Epidermal melanocyte (primary cell): ENCODE measurements around the gene NACA2.

ENCODE experiments used
- DNase-seq: peaks from one replicate; pipeline ENCODE4 v3.0.0; 2011; ENCODE audit warnings: low spot score; ENCODE audit not compliant: insufficient read length

Gene NACA2

GRCh38 chr17:61551255-61551742, 39.7 kb downstream of the NACA2 start:
- DNase-seq: peak; percentile 50

GRCh38 chr17:61547113-61547512, 43.9 kb downstream of the NACA2 start:
- no peak for DNase-seq

GRCh38 chr17:61545335-61545938, 45.6 kb downstream of the NACA2 start:
- no peak for DNase-seq

DNA sequence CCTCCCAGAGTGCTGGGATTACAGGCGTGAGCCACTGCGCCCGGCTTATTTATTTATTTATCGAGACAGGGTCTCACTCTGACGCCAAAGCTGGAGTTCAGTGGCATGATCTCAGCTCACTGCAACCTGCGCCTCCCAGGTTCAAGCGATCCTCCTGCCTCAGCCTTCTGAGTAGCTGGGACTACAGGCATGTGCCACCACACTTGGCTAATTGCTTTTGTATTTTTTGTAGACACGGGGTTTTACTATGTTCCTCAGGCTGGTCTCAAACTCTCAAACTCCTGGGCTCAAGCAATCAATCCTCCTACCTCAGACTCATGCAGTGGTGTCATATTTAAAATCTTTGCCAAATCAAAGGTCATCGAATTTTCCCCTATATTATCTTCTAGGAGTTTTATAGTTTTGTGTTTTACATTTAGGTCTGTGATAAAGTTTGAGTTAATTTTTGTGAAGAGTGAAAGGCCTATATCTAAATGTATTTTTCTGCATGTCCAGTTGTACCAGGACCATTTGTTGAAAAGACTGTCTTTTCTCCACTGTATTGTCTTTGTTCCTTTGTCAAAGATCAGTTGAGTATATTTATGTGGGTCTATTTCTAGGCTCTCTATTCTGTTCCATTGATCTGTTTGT, 47.1 kb downstream of the NACA2 start:
- no peak for DNase-seq

GRCh38 chr17:61542027-61542426, 49.0 kb downstream of the NACA2 start:
- DNase-seq: no peak

DNA sequence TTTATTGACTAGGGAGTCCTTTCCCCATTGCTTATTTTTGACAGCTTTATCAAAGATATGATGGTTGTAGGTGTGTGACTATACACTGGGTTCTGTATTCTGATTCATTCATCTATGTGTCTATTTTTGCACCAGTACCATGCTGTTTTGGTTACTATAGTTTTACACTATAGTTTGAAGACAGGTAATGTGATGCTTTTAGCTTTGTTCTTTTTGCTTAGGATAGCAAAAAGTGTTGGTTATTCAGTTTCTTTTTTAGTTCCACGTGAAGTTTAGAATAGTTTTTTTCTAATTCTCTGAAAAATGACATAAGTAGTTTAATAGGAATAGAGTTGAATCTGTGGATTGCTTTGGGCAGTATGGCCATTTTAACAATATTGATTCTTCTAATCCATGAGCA, 50.1 kb downstream of the NACA2 start:
- DNase-seq: no peak
